GM12864 (cell line): ENCODE results near the gene RERE.

ENCODE experiments used
- DNase-seq: peaks from one replicate; pipeline ENCODE4 v3.0.0-alpha.2; 2011; ENCODE audit warnings: low read depth
- H3K4me3 ChIP-seq: 2 replicates; pipeline ENCODE4 v1.5.1; 2011; ENCODE audit warnings: mild to moderate bottlenecking, low read depth, low read length, control low read depth
- TF ChIP-seq, protein P1 (sequence below): IDR thresholded peaks from 2 replicates; pipeline ENCODE4 v1.5.1; 2011; ENCODE audit warnings: low read depth, mild to moderate bottlenecking, moderate library complexity, low read length, control low read depth, inconsistent platforms; ENCODE audit errors: missing control alignments

RERE gene

DNA sequence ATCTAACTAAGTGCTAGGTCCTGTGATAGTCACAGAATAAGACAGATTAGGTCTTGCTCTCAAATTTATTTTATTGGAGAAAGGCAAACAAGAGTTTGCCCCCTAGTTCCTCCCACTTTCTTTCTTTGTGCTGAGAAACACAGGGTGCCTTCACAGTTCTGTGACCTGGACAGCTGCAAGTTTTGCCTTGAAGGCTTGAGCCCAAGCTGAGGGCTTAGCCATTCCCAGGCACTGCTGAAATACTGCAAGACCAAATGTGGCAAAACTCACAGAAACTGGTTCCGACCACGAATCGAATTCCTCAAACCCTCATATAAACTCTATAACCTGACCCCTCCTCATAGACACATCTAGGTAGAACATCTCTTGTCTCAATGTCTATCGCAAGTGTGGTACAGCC is 227.9 kb downstream of the RERE start:
- TF ChIP-seq, protein P1, sequence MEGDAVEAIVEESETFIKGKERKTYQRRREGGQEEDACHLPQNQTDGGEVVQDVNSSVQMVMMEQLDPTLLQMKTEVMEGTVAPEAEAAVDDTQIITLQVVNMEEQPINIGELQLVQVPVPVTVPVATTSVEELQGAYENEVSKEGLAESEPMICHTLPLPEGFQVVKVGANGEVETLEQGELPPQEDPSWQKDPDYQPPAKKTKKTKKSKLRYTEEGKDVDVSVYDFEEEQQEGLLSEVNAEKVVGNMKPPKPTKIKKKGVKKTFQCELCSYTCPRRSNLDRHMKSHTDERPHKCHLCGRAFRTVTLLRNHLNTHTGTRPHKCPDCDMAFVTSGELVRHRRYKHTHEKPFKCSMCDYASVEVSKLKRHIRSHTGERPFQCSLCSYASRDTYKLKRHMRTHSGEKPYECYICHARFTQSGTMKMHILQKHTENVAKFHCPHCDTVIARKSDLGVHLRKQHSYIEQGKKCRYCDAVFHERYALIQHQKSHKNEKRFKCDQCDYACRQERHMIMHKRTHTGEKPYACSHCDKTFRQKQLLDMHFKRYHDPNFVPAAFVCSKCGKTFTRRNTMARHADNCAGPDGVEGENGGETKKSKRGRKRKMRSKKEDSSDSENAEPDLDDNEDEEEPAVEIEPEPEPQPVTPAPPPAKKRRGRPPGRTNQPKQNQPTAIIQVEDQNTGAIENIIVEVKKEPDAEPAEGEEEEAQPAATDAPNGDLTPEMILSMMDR = no peak
- H3K4me3 ChIP-seq = no peak overlapping the region
- DNase-seq = no peak

DNA sequence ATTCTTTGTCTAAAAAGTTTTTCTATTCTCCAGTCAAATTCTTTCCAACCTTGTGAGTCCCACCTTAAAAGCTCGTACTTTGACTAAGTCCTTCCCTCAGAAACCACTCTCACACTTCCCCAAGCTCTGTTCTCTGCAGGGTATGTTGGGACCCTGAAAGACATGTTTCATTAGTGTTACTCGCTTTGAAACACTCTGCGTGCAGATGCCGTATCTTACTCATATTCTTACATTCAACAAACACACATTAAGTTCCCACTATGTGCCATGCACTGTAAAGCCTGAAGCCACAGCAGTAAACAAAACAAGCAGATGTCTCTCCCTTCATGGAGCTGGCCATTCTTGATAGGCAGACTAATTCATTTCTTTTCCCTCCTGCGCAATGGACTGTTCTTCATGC is 229.7 kb downstream of the RERE start:
- no peak overlapping the region for H3K4me3 ChIP-seq
- no peak for DNase-seq
- TF ChIP-seq, protein P1 = no peak

DNA sequence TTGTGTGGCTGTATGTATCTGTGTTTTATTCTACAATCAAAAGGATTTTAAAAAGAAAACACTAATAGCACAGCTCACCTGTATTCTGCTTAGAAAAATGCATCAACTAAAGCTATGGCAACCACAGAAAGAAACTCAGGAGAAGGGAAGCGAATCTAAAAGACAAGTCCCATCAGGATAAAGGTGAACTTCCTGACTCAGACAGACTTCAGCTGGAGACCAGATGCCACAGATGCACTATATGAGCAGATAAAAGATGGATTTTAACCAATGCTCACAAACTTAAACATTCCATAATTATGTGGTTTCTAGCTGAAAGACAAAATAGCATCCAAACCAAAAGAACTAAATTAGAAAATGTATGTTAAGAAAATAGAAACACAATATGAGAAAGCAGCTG is 231.0 kb downstream of the RERE start:
- TF ChIP-seq, protein P1 = no peak
- DNase-seq = no peak

DNA sequence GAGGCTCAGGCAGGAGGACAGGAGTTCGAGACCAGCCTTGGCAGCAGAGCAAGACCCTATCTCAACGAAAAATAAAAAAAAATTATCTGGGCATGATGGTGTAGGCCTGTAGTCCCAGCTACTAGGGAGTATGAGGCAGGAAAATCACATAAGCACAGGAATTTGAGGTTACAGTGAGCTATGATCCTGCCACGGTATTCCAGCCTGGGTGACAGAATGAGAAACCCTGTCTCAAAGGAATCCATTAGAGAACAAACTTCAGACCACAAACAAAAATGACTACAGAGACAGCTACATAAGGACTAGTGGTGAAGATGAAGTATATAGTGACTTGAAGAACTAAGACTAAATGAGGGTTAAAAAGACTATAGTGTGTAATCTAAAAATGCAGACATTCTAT is 233.1 kb downstream of the RERE start:
- TF ChIP-seq, protein P1 = no peak
- H3K4me3 ChIP-seq = no peak overlapping the region
- DNase-seq = no peak

More for the DNA sequence above, 231.0 kb downstream of the RERE start:
- no peak overlapping the region for H3K4me3 ChIP-seq

DNA sequence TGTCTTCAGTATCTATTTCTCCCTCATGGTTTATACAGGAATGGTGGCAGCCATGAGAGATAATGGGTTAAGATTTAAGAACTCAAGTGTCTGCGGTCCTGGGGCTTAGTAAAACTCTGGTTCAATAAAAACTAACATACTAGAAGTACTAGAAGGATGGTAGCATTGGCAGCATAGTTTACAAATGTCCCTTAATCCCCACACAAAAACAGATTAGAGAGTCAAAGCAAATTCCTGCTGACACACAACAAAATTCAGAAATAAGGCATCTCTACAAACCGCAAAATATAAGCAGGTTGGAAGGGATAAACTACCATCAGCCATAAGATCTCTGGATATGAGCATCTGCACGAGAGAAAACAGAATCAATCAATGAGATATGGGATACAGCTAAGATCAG is 234.4 kb downstream of the RERE start:
- no peak for DNase-seq
- TF ChIP-seq, protein P1 = no peak

DNA sequence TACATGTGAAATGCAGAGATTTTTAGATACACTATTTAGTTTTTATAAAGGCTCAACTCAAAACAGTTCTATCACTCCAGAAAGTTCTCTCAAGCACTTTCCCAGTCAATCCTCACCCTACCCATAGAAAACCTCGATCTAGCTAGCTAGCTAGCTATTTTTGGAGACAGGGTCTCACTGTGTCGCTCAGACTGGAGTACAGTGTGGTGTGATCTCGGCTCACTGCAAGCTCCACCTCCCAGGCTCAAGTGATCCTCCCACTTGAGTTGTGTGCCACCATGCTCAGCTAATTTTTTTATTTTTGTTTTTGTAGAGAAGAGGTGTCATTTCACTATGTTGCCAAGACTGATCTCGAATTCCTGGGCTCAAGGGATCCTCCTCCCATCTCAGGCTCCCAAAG is 236.9 kb downstream of the RERE start:
- no peak for DNase-seq
- no peak overlapping the region for H3K4me3 ChIP-seq
- TF ChIP-seq, protein P1 = no peak

More for the DNA sequence above, 234.4 kb downstream of the RERE start:
- no peak overlapping the region for H3K4me3 ChIP-seq

DNA sequence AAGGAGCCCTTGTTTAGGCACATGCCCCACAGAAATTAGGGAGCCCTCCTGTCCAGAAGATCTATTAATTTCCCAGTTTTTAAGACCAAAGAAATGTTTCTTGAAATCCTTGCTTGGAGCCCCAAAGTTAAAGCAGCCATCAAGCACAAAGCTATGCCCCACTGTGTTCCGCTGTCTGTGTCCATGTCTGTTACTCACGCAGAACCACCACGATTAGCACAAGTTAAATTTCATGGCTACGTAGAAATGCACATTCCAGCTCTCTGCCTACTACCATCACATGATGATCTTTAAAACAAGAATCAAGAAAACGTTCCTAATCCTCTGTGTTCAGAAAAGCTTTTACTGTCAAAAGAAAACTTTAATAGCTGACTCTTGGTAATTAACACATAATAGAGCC is 238.5 kb downstream of the RERE start:
- no peak overlapping the region for H3K4me3 ChIP-seq
- TF ChIP-seq, protein P1 = no peak
- DNase-seq = no peak
